Mesendoderm (in vitro differentiated cells): ENCODE data around the gene ZP1.

Experiments used
- DNase-seq: peaks from one replicate; pipeline ENCODE4 v3.0.0; 2013
- H2AK5ac ChIP-seq: 2 replicates; pipeline ENCODE4 v1.6.1; 2013; ENCODE audit warnings: low read length, inconsistent platforms
- H2BK120ac ChIP-seq: 2 replicates; pipeline ENCODE4 v1.6.1; 2013; ENCODE audit warnings: low read depth, mild to moderate bottlenecking, low read length, moderate library complexity, mixed read lengths
- H2BK15ac ChIP-seq: replicated peaks from 2 replicates; pipeline ENCODE4 v1.6.1; 2013; ENCODE audit warnings: low read depth, mild to moderate bottlenecking, moderate library complexity
- H2BK5ac ChIP-seq: 2 replicates; pipeline ENCODE4 v1.6.1; 2013; ENCODE audit warnings: low read length, inconsistent platforms
- H3K18ac ChIP-seq: 2 replicates; pipeline ENCODE4 v1.6.1; 2013; ENCODE audit warnings: mild to moderate bottlenecking, low read length, mixed read lengths
- H3K23ac ChIP-seq: one replicate; pipeline ENCODE4 v1.6.1; 2013; ENCODE audit warnings: low read length
- H3K27ac ChIP-seq: 2 replicates; pipeline ENCODE4 v1.5.1; 2013; ENCODE audit warnings: low read depth, mild to moderate bottlenecking, inconsistent platforms, low read length, moderate library complexity
- H3K27me3 ChIP-seq: 2 replicates; pipeline ENCODE4 v1.6.1; 2013; ENCODE audit warnings: low read length, control low read depth, mild to moderate bottlenecking, inconsistent platforms; ENCODE audit not compliant: insufficient read depth, poor library complexity
- H3K36me3 ChIP-seq: 2 replicates; pipeline ENCODE4 v1.6.1; 2013; ENCODE audit warnings: low read length, inconsistent platforms; ENCODE audit not compliant: control insufficient read depth, insufficient read depth
- H3K4ac ChIP-seq: one replicate; pipeline ENCODE4 v1.6.1; 2013; ENCODE audit warnings: low read depth, mild to moderate bottlenecking, low read length, moderate library complexity
- H3K4me1 ChIP-seq: 2 replicates; pipeline ENCODE4 v1.6.1; 2013; ENCODE audit warnings: low read depth, low read length, inconsistent platforms; ENCODE audit not compliant: control insufficient read depth
- H3K4me2 ChIP-seq: 2 replicates; pipeline ENCODE4 v1.6.1; 2013; ENCODE audit warnings: low read length
- H3K4me3 ChIP-seq: 2 replicates; pipeline ENCODE4 v1.5.1; 2013; ENCODE audit warnings: mild to moderate bottlenecking, low read length
- H3K56ac ChIP-seq: one replicate; pipeline ENCODE4 v1.6.1; 2013; ENCODE audit warnings: low read length
- H3K79me1 ChIP-seq: 2 replicates; pipeline ENCODE4 v1.6.1; 2013; ENCODE audit warnings: low read length, inconsistent platforms
- H3K79me2 ChIP-seq: 2 replicates; pipeline ENCODE4 v1.6.1; 2013; ENCODE audit warnings: mild to moderate bottlenecking, low read length; ENCODE audit not compliant: control insufficient read depth, insufficient read depth
- H3K9ac ChIP-seq: 2 replicates; pipeline ENCODE4 v1.6.1; 2013; ENCODE audit warnings: low read length, inconsistent platforms
- H4K5ac ChIP-seq: one replicate; pipeline ENCODE4 v1.6.1; 2013; ENCODE audit warnings: low read length
- H4K8ac ChIP-seq: one replicate; pipeline ENCODE4 v1.6.1; 2013; ENCODE audit warnings: low read depth, mild to moderate bottlenecking, control low read depth, low read length, moderate library complexity
- WGBS: extraction: QIAGEN DNeasy Blood & Tissue Kit; methylation state at CpG from one replicate; pipeline ENCODE4 v1.1.7; 2013; ENCODE audit warnings: low lambda C conversion rate, missing lambda C conversion rate; ENCODE audit not compliant: insufficient coverage; ENCODE audit errors: extremely low coverage; 5-methylcytosine and 5-hydroxymethylcytosine counted together

ZP1 gene

GRCh38 chr11:60872961-60873524, 5.7 kb downstream of the ZP1 start:
- no peaks in the 10 kb centered on the region for H3K79me2 ChIP-seq
- H3K4ac ChIP-seq: no peak overlapping the region
- H3K27ac ChIP-seq: no peak overlapping the region
- H3K36me3 ChIP-seq: no peaks in the 10 kb centered on the region
- no peak overlapping the region for H2BK15ac ChIP-seq
- no peak overlapping the region for H4K8ac ChIP-seq
- no peak overlapping the region for H3K4me2 ChIP-seq
- H3K79me1 ChIP-seq: no peaks in the 10 kb centered on the region
- no peak overlapping the region for H2BK120ac ChIP-seq
- no peak overlapping the region for H4K5ac ChIP-seq
- peak; percentile 83 for DNase-seq
- no peak overlapping the region for H2BK5ac ChIP-seq
- H3K4me1 ChIP-seq: no peaks in the 10 kb centered on the region
- H3K23ac ChIP-seq: no peak overlapping the region
- WGBS: no CpG with 5 or more reads among the region's 16 CpGs
- no peak overlapping the region for H3K9ac ChIP-seq
- H3K56ac ChIP-seq: no peak overlapping the region
- H3K27me3 ChIP-seq: no peaks in the 10 kb centered on the region
- H3K18ac ChIP-seq: no peak overlapping the region
- no peak overlapping the region for H3K4me3 ChIP-seq
- H2AK5ac ChIP-seq: no peak overlapping the region

DNA sequence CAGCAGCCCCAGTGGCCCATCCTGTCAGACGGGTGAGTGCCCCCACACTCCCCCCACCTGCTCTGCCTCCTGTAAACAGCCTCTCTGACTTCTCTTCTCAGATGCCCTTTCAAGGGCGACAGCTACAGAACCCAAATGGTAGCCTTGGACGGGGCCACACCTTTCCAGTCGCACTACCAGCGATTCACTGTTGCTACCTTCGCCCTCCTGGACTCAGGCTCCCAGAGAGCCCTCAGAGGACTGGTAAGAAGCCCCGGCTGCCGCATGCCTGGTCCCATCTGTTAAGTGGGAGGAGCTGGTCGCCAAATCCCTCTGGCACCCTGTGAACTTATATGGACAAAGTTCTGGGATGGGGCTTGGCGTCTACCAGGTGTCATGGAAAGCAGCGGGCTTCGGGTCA, 6.2 kb downstream of the ZP1 start:
- H3K4me3 ChIP-seq: no peak overlapping the region
- no peak overlapping the region for H2BK15ac ChIP-seq
- H3K4me2 ChIP-seq: no peak overlapping the region
- no peak overlapping the region for H2AK5ac ChIP-seq
- no peak overlapping the region for H3K23ac ChIP-seq
- H3K4me1 ChIP-seq: no peaks in the 10 kb centered on the region
- no peaks in the 10 kb centered on the region for H3K27me3 ChIP-seq
- no peak overlapping the region for H2BK120ac ChIP-seq
- H3K4ac ChIP-seq: no peak overlapping the region
- no peaks in the 10 kb centered on the region for H3K79me1 ChIP-seq
- no peak overlapping the region for H3K9ac ChIP-seq
- no peak overlapping the region for H3K18ac ChIP-seq
- H4K8ac ChIP-seq: no peak overlapping the region
- H3K79me2 ChIP-seq: no peaks in the 10 kb centered on the region
- no peak overlapping the region for H4K5ac ChIP-seq
- no peaks in the 10 kb centered on the region for H3K36me3 ChIP-seq
- H3K27ac ChIP-seq: no peak overlapping the region
- WGBS: no CpG with 5 or more reads among the region's 12 CpGs
- no peak for DNase-seq
- no peak overlapping the region for H2BK5ac ChIP-seq
- no peak overlapping the region for H3K56ac ChIP-seq

- H3K79me2 ChIP-seq: no peaks in the 10 kb centered on the region
- no peak overlapping the region for H3K27ac ChIP-seq
- no peak overlapping the region for H3K4me2 ChIP-seq
- H2BK15ac ChIP-seq: no peak overlapping the region
- H3K27me3 ChIP-seq: no peaks in the 10 kb centered on the region
- H3K18ac ChIP-seq: no peak overlapping the region
- no peak for DNase-seq
- H3K56ac ChIP-seq: no peak overlapping the region
- WGBS: no CpG with 5 or more reads among the region's 13 CpGs
- H4K8ac ChIP-seq: no peak overlapping the region
- no peaks in the 10 kb centered on the region for H3K4me1 ChIP-seq
- H3K4ac ChIP-seq: no peak overlapping the region
- no peak overlapping the region for H2BK5ac ChIP-seq
- H2AK5ac ChIP-seq: no peak overlapping the region
- no peaks in the 10 kb centered on the region for H3K36me3 ChIP-seq
- no peak overlapping the region for H3K23ac ChIP-seq
- H4K5ac ChIP-seq: no peak overlapping the region
- H3K4me3 ChIP-seq: no peak overlapping the region
- H3K9ac ChIP-seq: no peak overlapping the region
- no peaks in the 10 kb centered on the region for H3K79me1 ChIP-seq
- no peak overlapping the region for H2BK120ac ChIP-seq
Measured at GRCh38 chr11:60874421-60875365, 7.4 kb downstream of the ZP1 start.

DNA sequence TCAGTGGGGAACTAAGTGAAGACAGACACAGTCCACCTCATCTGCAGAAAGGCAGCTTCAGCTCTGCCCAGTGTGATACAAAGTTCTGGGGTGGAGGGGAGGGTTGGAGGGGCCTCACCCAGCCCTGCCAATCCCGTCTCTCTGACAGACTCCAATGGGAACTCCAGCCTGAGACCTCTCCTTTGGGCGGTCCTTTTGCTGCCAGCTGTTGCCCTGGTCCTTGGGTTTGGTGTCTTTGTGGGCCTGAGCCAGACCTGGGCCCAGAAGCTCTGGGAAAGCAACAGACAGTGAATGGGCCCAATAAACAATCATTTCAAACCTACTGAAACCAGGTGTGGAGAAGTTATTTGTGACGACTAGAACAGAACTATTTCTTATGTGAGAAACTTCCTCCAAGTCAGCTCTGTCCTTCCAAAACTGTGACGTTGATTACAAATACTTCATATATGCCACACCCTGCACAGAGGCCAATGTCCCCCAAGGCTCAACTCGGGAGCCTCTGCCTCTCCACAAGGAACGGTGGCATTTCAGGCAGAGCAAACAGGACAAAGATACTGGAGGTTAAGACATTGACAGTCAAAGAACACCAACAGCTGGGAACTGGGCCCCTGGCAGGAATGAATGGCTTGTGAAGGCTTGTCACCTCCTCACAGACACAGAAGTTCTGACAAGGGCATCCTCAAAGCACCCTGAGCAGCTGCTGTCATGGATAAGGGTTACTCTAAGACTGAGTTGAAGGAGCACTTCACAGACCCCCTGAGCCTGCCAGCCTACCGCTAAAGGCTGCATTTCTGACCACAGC, 8.2 kb downstream of the ZP1 start:
- H3K18ac ChIP-seq: no peak overlapping the region
- H3K27me3 ChIP-seq: no peaks in the 10 kb centered on the region
- H3K4ac ChIP-seq: no peak overlapping the region
- no CpG with 5 or more reads among the region's 7 CpGs for WGBS
- H3K23ac ChIP-seq: no peak overlapping the region
- H2AK5ac ChIP-seq: no peak overlapping the region
- no peak overlapping the region for H3K27ac ChIP-seq
- no peaks in the 10 kb centered on the region for H3K4me1 ChIP-seq
- no peak overlapping the region for H2BK15ac ChIP-seq
- no peak for DNase-seq
- H4K8ac ChIP-seq: no peak overlapping the region
- H4K5ac ChIP-seq: no peak overlapping the region
- H3K79me2 ChIP-seq: no peaks in the 10 kb centered on the region
- H3K4me3 ChIP-seq: no peak overlapping the region
- H3K36me3 ChIP-seq: peaks cover 2% of the 10 kb centered on the region
- H2BK120ac ChIP-seq: no peak overlapping the region
- no peaks in the 10 kb centered on the region for H3K79me1 ChIP-seq
- H3K56ac ChIP-seq: no peak overlapping the region
- no peak overlapping the region for H2BK5ac ChIP-seq
- no peak overlapping the region for H3K4me2 ChIP-seq
- H3K9ac ChIP-seq: no peak overlapping the region

- no peaks in the 10 kb centered on the region for H3K4me1 ChIP-seq
- H3K36me3 ChIP-seq: peaks cover 4% of the 10 kb centered on the region
- H2BK120ac ChIP-seq: no peak overlapping the region
- no peak overlapping the region for H2BK5ac ChIP-seq
- no peak overlapping the region for H3K9ac ChIP-seq
- H3K79me2 ChIP-seq: no peaks in the 10 kb centered on the region
- H2BK15ac ChIP-seq: no peak overlapping the region
- H3K27me3 ChIP-seq: no peaks in the 10 kb centered on the region
- no peak overlapping the region for H3K56ac ChIP-seq
- H3K27ac ChIP-seq: no peak overlapping the region
- no peak for DNase-seq
- no peak overlapping the region for H3K23ac ChIP-seq
- H3K4me3 ChIP-seq: no peak overlapping the region
- H4K8ac ChIP-seq: no peak overlapping the region
- no peak overlapping the region for H4K5ac ChIP-seq
- H3K4ac ChIP-seq: no peak overlapping the region
- no peak overlapping the region for H3K4me2 ChIP-seq
- no CpG with 5 or more reads among the region's 2 CpGs for WGBS
- H3K79me1 ChIP-seq: no peaks in the 10 kb centered on the region
- H3K18ac ChIP-seq: no peak overlapping the region
- no peak overlapping the region for H2AK5ac ChIP-seq
Measured at GRCh38 chr11:60876168-60876485, 8.8 kb downstream of the ZP1 start.
